GM06990 (cell line): Measurements from ENCODE around the gene HMGCLL1.

Experiments used
- DNase-seq: peaks from one replicate; pipeline ENCODE4 v3.0.0-alpha.2; 2011; ENCODE audit not compliant: insufficient read length; ENCODE audit errors: extremely low read depth
- H3K27me3 ChIP-seq: replicated peaks from 2 replicates; pipeline ENCODE4 v1.6.0; 2011; ENCODE audit warnings: low read length; ENCODE audit not compliant: control insufficient read depth, insufficient read depth
- H3K36me3 ChIP-seq: 2 replicates; pipeline ENCODE4 v1.5.1; 2011; ENCODE audit warnings: low read length; ENCODE audit not compliant: control insufficient read depth, insufficient read depth
- H3K4me3 ChIP-seq: replicated peaks from 2 replicates; pipeline ENCODE4 v1.5.1; 2011; ENCODE audit warnings: low read depth, mild to moderate bottlenecking, control low read depth, low read length
- CTCF ChIP-seq: IDR thresholded peaks from 2 replicates; pipeline ENCODE4 v1.5.1; 2011; ENCODE audit warnings: low read length, control low read depth, mild to moderate bottlenecking, inconsistent platforms; ENCODE audit not compliant: insufficient read depth, poor library complexity, severe bottlenecking

Gene HMGCLL1

DNA sequence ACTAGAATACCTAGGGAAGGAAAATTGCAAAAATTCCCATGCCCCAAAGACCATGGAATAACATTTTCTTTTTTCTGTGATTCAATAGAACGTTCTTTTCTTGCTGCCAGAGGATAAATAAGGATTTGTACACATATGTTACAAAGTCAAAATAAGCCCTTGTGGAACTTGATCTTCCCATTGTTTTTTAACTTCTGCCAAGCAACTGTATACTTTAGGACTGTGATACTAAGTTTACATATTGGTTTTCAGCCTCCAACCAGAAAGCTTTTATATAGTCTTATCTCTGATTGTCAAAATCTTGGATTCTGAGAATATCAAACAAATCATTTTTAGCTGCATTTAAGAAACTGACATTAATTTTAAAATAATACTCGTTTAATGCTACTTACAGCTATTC lies 84.6 kb downstream of the HMGCLL1 start:
- Histone ChIP-seq H3K36me3 (no peaks in the 10 kb centered on the region), H3K27me3 (no peaks in the 10 kb centered on the region), H3K4me3 (no peak overlapping the region)
- no peak for DNase-seq
- TF ChIP-seq CTCF = no peak

DNA sequence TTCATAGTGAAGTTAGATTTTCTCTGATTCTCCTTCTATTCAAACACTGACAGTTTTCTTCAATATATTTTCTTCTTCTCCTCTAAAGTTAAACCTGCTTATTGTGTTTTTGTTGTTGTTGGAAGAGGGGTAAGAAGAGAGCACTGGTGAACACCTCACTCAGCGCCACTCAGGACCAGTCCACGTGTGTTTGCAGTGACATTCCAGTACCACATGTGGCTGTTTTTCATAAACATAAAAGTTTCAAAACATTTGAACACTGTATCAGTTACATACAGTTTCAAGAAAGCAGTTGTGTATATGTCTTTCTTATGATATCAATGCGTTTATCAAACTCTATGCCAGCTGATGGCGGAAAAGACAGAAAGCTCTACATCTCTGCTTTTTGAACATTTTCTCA lies 86.7 kb downstream of the HMGCLL1 start:
- TF ChIP-seq CTCF = no peak
- H3K4me3 ChIP-seq = no peak overlapping the region
- DNase-seq = no peak

GRCh38 chr6:55490871-55491270 lies 88.1 kb downstream of the HMGCLL1 start:
- no peaks in the 10 kb centered on the region for H3K27me3 ChIP-seq
- TF ChIP-seq CTCF = no peak
- H3K36me3 ChIP-seq = no peaks in the 10 kb centered on the region
- no peak for DNase-seq
- H3K4me3 ChIP-seq = no peak overlapping the region

More for the DNA sequence above, 86.7 kb downstream of the HMGCLL1 start:
- Histone ChIP-seq H3K36me3 (no peaks in the 10 kb centered on the region), H3K27me3 (no peaks in the 10 kb centered on the region)

DNA sequence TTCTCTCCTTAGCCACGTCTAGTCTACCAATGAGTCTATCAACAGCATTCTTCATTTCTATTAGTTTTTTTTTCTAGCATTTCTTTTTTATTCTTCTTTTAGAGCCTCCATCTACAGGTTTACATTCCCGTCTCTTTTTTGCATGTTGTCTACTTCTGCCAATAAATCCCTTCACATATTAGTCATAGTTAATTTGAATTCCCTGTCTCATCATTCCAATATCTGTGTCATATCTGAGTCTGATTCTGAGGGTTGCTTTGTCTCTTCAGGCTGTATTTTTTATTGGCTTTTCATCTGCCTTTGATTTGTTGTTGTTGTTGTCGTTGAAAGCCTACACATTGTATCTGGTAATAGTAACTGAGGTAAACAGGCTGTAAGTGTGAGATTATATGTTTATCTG lies 104.6 kb downstream of the HMGCLL1 start:
- no peaks in the 10 kb centered on the region for H3K36me3 ChIP-seq
- H3K4me3 ChIP-seq = no peak overlapping the region
- no peaks in the 10 kb centered on the region for H3K27me3 ChIP-seq
- DNase-seq = no peak
- TF ChIP-seq CTCF = no peak

DNA sequence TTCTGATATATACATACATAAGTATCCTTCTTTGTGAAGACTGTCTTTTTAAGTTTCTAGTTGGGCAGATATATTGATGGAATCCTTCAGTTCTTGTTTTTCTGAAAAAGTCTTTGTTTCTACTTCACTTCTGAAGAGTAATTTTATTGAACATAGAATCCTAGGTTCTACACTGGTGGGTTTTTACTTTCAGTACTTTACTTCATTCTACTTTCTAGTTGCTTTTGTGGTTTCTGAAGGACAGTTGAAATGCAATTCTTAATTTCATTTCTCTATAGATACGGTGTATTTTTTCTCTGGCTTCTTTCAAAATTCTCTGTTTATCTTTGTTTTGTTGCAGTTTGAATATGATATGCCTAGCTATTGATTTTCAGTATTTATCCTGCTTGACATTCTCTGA lies 105.3 kb downstream of the HMGCLL1 start:
- Histone ChIP-seq H3K27me3 (no peaks in the 10 kb centered on the region), H3K36me3 (no peaks in the 10 kb centered on the region), H3K4me3 (no peak overlapping the region)
- no peak for DNase-seq
- no peak for TF ChIP-seq CTCF

- Histone ChIP-seq H3K27me3 (no peaks in the 10 kb centered on the region), H3K36me3 (no peaks in the 10 kb centered on the region), H3K4me3 (no peak overlapping the region)
- TF ChIP-seq CTCF = no peak
- no peak for DNase-seq
Measured at GRCh38 chr6:55469951-55470366, 109.0 kb downstream of the HMGCLL1 start.
